Measurements from ENCODE around the gene CRYL1. TPM values are rescaled to one million over a fixed set of nuclear protein-coding genes. Genes with fewer than 3 reads are reported as not detected.

The CRYL1 gene
- total and polyA plus RNA-seq, 2 donors (not counting 1 experiment from before 2014, with no cell fraction given): 6.5 to 15.1 TPM

GRCh38 chr13:20353973-20354372 lies 171.7 kb downstream of the CRYL1 start:
- H3K27ac Mint-ChIP-seq: no peak overlapping the region
- H4K20me1 ChIP-seq (ENCODE audit: control insufficient read depth, insufficient read depth, low read length, poor library complexity, severe bottlenecking): no peaks in the 10 kb centered on the region
- no peak overlapping the region for H3K9ac ChIP-seq (ENCODE audit: low read length)
- H3K27me3 ChIP-seq (replicated peaks in 1 of 4; ENCODE audit: control extremely low read depth in 1 of 4, control insufficient read depth in 3 of 4, insufficient read depth in 4 of 4, low read length in 3 of 4): no peaks in the 10 kb centered on the region
- DNase-seq (no peak), ATAC-seq (ENCODE audit: low read depth) (no peak)
- H3K27ac ChIP-seq (ENCODE audit: low read length in 2 of 2): no peak overlapping the region
- no CpG with 5 or more reads among the region's 2 CpGs for WGBS (ENCODE audit: insufficient coverage)
- ChIA-PET CTCF (no interaction called here), POLR2A (no interaction called here)
- TF ChIP-seq CTCF (IDR thresholded peaks at IDR 0.05): no peak
- TF ChIP-seq EZH2 (IDR thresholded peaks at IDR 0.05; ENCODE audit: borderline replicate concordance, insufficient read depth, low read depth, low read length, poor library complexity, severe bottlenecking): no peak
- no peak overlapping the region for H3K4me2 ChIP-seq (replicated peaks; ENCODE audit: low read depth, low read length, poor library complexity, severe bottlenecking)
- no peaks in the 10 kb centered on the region for H3K79me2 ChIP-seq (ENCODE audit: control insufficient read depth, insufficient read depth, low read length)
- H3K9me3 ChIP-seq (ENCODE audit: control extremely low read depth in 1 of 3, control insufficient read depth in 2 of 3, insufficient read depth in 1 of 3, low read length in 2 of 3): no peaks in the 10 kb centered on the region
- H3K4me3 ChIP-seq (ENCODE audit: control extremely low read depth in 1 of 5, extremely low read depth in 1 of 5, insufficient read depth in 1 of 5, low read depth in 2 of 5, low read length in 4 of 5): no peak overlapping the region
- no peak overlapping the region for H2AFZ ChIP-seq (ENCODE audit: insufficient read depth, low read depth, low read length, poor library complexity, severe bottlenecking)
- no peaks in the 10 kb centered on the region for H3K4me1 ChIP-seq (ENCODE audit: control insufficient read depth in 2 of 2, insufficient read depth in 2 of 2, low read length in 2 of 2)
- peaks cover 4% of the 10 kb centered on the region for H3K9me3 Mint-ChIP-seq (ENCODE audit: insufficient read depth)
- H3K36me3 ChIP-seq (replicated peaks in 1 of 2; ENCODE audit: control extremely low read depth in 1 of 2, control insufficient read depth in 1 of 2, extremely low read depth in 1 of 2, insufficient read depth in 2 of 2, low read length in 1 of 2): no peaks in the 10 kb centered on the region
- H3K4me1 Mint-ChIP-seq: no peaks in the 10 kb centered on the region
- intact Hi-C loops (cut with micrococcal nuclease): no loop called here
- H3K27me3 Mint-ChIP-seq: no peaks in the 10 kb centered on the region
- H3K4me3 Mint-ChIP-seq: no peak overlapping the region

Small RNA genes lying within 50 kb of the gene (small RNA-seq; reads per million reads assigned to genes)
- gene MIR4499 (ENCODE audit: insufficient read length, low read depth, low replicate concordance): not detected

Other genes with a start within 250 kb of the CRYL1 start
- 20.2 and 23.3 TPM in 2 replicates for gene IFT88, start 41.3 kb upstream of the CRYL1 start, total RNA-seq
- gene IFT88, start 41.3 kb upstream of the CRYL1 start, polyA plus RNA-seq: 8.0 and 9.3 TPM in 2 replicates
- not detected in 2 replicates for gene IL17D, start 177.8 kb upstream of the CRYL1 start, total RNA-seq
- 0.09 TPM in 1 of 2 replicates, not detected in the other for gene IL17D, start 177.8 kb upstream of the CRYL1 start, polyA plus RNA-seq
- 4.1 and 4.9 TPM in 2 replicates for gene EEF1AKMT1, start 248.1 kb upstream of the CRYL1 start, total RNA-seq
- 2.7 and 2.9 TPM in 2 replicates for gene EEF1AKMT1, start 248.1 kb upstream of the CRYL1 start, polyA plus RNA-seq